ENCODE results near the gene ATXN1.

DNA sequence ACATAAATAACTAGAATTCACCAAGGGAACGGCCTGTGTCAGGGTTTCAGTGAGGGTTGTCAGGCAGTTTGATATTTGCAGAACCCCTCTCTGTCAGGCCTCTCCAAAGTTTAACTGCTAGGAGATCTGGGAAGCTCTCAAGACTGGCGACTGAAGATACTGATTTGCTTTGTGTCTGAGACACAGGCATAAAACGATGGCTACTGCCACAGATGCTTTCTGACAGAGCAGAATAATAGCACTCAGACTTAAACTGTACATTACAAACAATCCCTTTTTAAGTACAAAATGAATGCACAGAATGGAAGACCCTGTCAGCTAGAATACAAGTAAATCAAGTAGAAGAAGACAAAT, 7.2 kb upstream of the ATXN1 start:
- TF ChIP-seq MXI1 (IDR thresholded peaks at IDR 0.05; ENCODE audit: low read depth, low read length), result no peak
- no peak for TF ChIP-seq POLR2AphosphoS5 (IDR thresholded peaks at IDR 0.05; ENCODE audit: low read depth, low read length)
- no peak for TF ChIP-seq JUND (IDR thresholded peaks at IDR 0.05)
- TF ChIP-seq, protein P1, sequence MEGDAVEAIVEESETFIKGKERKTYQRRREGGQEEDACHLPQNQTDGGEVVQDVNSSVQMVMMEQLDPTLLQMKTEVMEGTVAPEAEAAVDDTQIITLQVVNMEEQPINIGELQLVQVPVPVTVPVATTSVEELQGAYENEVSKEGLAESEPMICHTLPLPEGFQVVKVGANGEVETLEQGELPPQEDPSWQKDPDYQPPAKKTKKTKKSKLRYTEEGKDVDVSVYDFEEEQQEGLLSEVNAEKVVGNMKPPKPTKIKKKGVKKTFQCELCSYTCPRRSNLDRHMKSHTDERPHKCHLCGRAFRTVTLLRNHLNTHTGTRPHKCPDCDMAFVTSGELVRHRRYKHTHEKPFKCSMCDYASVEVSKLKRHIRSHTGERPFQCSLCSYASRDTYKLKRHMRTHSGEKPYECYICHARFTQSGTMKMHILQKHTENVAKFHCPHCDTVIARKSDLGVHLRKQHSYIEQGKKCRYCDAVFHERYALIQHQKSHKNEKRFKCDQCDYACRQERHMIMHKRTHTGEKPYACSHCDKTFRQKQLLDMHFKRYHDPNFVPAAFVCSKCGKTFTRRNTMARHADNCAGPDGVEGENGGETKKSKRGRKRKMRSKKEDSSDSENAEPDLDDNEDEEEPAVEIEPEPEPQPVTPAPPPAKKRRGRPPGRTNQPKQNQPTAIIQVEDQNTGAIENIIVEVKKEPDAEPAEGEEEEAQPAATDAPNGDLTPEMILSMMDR (IDR thresholded peaks at IDR 0.05), result no peak
- no peak for TF ChIP-seq TAF1 (IDR thresholded peaks at IDR 0.05; ENCODE audit: borderline replicate concordance, low read depth, low read length)
- TF ChIP-seq NFIC (IDR thresholded peaks at IDR 0.05; ENCODE audit: borderline replicate concordance), result no peak
- TF ChIP-seq RFX5 (IDR thresholded peaks at IDR 0.05; ENCODE audit: low read length), result no peak
- no peak for TF ChIP-seq GABPA (IDR thresholded peaks at IDR 0.05; ENCODE audit: low read depth)
- TF ChIP-seq RAD21 (IDR thresholded peaks at IDR 0.05; ENCODE audit: low read length), result no peak

Measured in SK-N-SH (cell line).